ENCODE measurements around the gene B9D2. TPM values are rescaled to one million over a fixed set of nuclear protein-coding genes. Genes with fewer than 3 reads are reported as not detected.

The B9D2 gene
- polyA plus RNA-seq, 1 of the 3 experiments (the other 2 are of a cell fraction): 13.3 TPM

- Histone ChIP-seq H4K20me1 (ENCODE audit: insufficient read depth) (peaks cover 15% of the 10 kb centered on the region; the same call in 1 of the 2 replicates), H3F3A (replicated peaks; ENCODE audit: insufficient read depth) (peaks cover 32% of the 10 kb centered on the region), H3K36me3 (replicated peaks in 1 of 2; ENCODE audit: control insufficient read depth in 1 of 2, insufficient read depth in 2 of 2, low read length in 1 of 2) (no peaks in the 10 kb centered on the region), H3K4me3 (ENCODE audit: low read depth in 2 of 2, low read length in 1 of 2) (no peak overlapping the region), H3K9ac (no peak overlapping the region), H3K4me1 (ENCODE audit: control insufficient read depth in 1 of 2, insufficient read depth in 2 of 2, low read depth in 1 of 2, low read length in 1 of 2) (peaks cover 6 to 8% of the 10 kb centered on the region in 2 experiments; a peak in 3 of 4 replicates), H3K79me2 (ENCODE audit: insufficient read depth) (peaks cover 2% of the 10 kb centered on the region; the same call in 1 of the 2 replicates), H3K9me3 (no peaks in the 10 kb centered on the region), H3K27me3 (ENCODE audit: insufficient read depth) (no peaks in the 10 kb centered on the region), H2AFZ (ENCODE audit: low read depth) (no peak overlapping the region), H3K27ac (ENCODE audit: low read depth in 2 of 2, low read length in 1 of 2) (no peak overlapping the region), H3K4me2 (no peak overlapping the region), H3K9me2 (no peaks in the 10 kb centered on the region)
- TF ChIP-seq ELF1 (IDR thresholded peaks at IDR 0.05) (no peak), RFX5 (IDR thresholded peaks at IDR 0.05; ENCODE audit: low read length) (no peak)
- DNase-seq: peak; percentile 71
- ChIA-PET POLR2A (interaction anchor here (0.7 kb wide), 1 partner anchor 15 kb away, joined by 3 read pairs; no protein-coding TSS in a partner anchor), CTCF (interaction anchor here (0.6 to 1.0 kb wide), 2 partner anchors 11 to 142 kb away, joined by 3 read pairs; no protein-coding TSS in a partner anchor)
- 79% methylated on average over 9 of the region's 9 CpGs for WGBS (ENCODE audit: low lambda C conversion rate)
Measured at GRCh38 chr19:41377977-41378709, 14.2 kb upstream of the B9D2 start.

- H3K9ac ChIP-seq: no peak overlapping the region
Measured at GRCh38 chr19:41376998-41377365, 13.0 kb upstream of the B9D2 start.

GRCh38 chr19:41376241-41376997, 12.5 kb upstream of the B9D2 start, which contains the start of gene TMEM91:
TSS of gene TMEM91 (plus strand) at chr19:41376533. CDS start at chr19:41378310, 1,777 bp downstream.
- no peaks in the 10 kb centered on the region for H3K36me3 ChIP-seq (replicated peaks in 1 of 2; ENCODE audit: control insufficient read depth in 1 of 2, insufficient read depth in 2 of 2, low read length in 1 of 2)
- H2AFZ ChIP-seq (ENCODE audit: low read depth): no peak within 1 kb of the TSS
- POLR2A ChIA-PET: no interaction called here
- DNase-seq: peak; percentile 75
- H3K27ac ChIP-seq (ENCODE audit: low read depth in 2 of 2, low read length in 1 of 2): no peak within 1 kb of the TSS
- H3K79me2 ChIP-seq (ENCODE audit: insufficient read depth): peaks cover 15% of the 10 kb centered on the region; the same call in 1 of the 2 replicates
- peak within 1 kb of the TSS in 1 of 2 experiments; percentile 34; a peak in 2 of 4 replicates for H3K4me3 ChIP-seq (ENCODE audit: low read depth in 2 of 2, low read length in 1 of 2)
- H3K9me2 ChIP-seq: no peaks in the 10 kb centered on the region
- no peaks in the 10 kb centered on the region for H3K27me3 ChIP-seq (ENCODE audit: insufficient read depth)
- H3K9ac ChIP-seq: no peak within 1 kb of the TSS
- CTCF ChIA-PET: interaction anchor here (0.7 kb wide), 1 partner anchor 24 kb away, joined by 3 read pairs; no protein-coding TSS in a partner anchor
- H3F3A ChIP-seq (replicated peaks; ENCODE audit: insufficient read depth): peaks cover 32% of the 10 kb centered on the region
- H3K4me1 ChIP-seq (ENCODE audit: control insufficient read depth in 1 of 2, insufficient read depth in 2 of 2, low read depth in 1 of 2, low read length in 1 of 2): peaks cover 6 to 11% of the 10 kb centered on the region in 2 experiments; a peak in 3 of 4 replicates
- H3K4me2 ChIP-seq: no peak within 1 kb of the TSS
- WGBS (ENCODE audit: low lambda C conversion rate): 34% methylated on average over 43 of the region's 47 CpGs
- no peak for TF ChIP-seq SIN3A (IDR thresholded peaks at IDR 0.05; ENCODE audit: borderline replicate concordance, low read depth, low read length)
- peaks cover 15% of the 10 kb centered on the region; the same call in 1 of the 2 replicates for H4K20me1 ChIP-seq (ENCODE audit: insufficient read depth)
- H3K9me3 ChIP-seq: no peaks in the 10 kb centered on the region

More at GRCh38 chr19:41376998-41377365, 13.0 kb upstream of the B9D2 start:
- Histone ChIP-seq H2AFZ (ENCODE audit: low read depth) (no peak overlapping the region), H3K4me1 (ENCODE audit: control insufficient read depth in 1 of 2, insufficient read depth in 2 of 2, low read depth in 1 of 2, low read length in 1 of 2) (peaks cover 6 to 11% of the 10 kb centered on the region in 2 experiments; a peak in 3 of 4 replicates), H3K4me3 (ENCODE audit: low read depth in 2 of 2, low read length in 1 of 2) (no peak overlapping the region), H3K4me2 (no peak overlapping the region), H4K20me1 (ENCODE audit: insufficient read depth) (peaks cover 15% of the 10 kb centered on the region; the same call in 1 of the 2 replicates), H3K27ac (ENCODE audit: low read depth in 2 of 2, low read length in 1 of 2) (no peak overlapping the region), H3K79me2 (ENCODE audit: insufficient read depth) (peaks cover 10% of the 10 kb centered on the region; the same call in 1 of the 2 replicates), H3K36me3 (replicated peaks in 1 of 2; ENCODE audit: control insufficient read depth in 1 of 2, insufficient read depth in 2 of 2, low read length in 1 of 2) (no peaks in the 10 kb centered on the region), H3K9me3 (no peaks in the 10 kb centered on the region), H3K27me3 (ENCODE audit: insufficient read depth) (no peaks in the 10 kb centered on the region), H3K9me2 (no peaks in the 10 kb centered on the region), H3F3A (replicated peaks; ENCODE audit: insufficient read depth) (peaks cover 32% of the 10 kb centered on the region)
- CTCF ChIA-PET: interaction anchor here (1.0 kb wide), 1 partner anchor 12 kb away, joined by 3 read pairs; no protein-coding TSS in a partner anchor
- WGBS (ENCODE audit: low lambda C conversion rate): 94% methylated on average over 8 of the region's 8 CpGs
- no peak for DNase-seq
- POLR2A ChIA-PET: no interaction called here
- no peak for TF ChIP-seq RCOR1 (IDR thresholded peaks at IDR 0.05; ENCODE audit: low read length)

Measured in SK-N-SH (cell line).